Cortex of kidney (tissue), 1 donor: ENCODE results near the gene LRRC37A2.
"Not testable (repeated sequence)": the region's sequence is repeated elsewhere in the genome, so short reads cannot be mapped to it uniquely, and the experiment has no call there.

Experiments
- DNase-seq: peaks from one replicate; lab custom pipeline; 2025; lab: John Stamatoyannopoulos, UW

LRRC37A2 gene

GRCh38 chr17:46512168-46512567 lies at the start of gene LRRC37A2:
LRRC37A2 (plus strand) TSS chr17:46512468; CDS start chr17:46512713, 245 bp downstream.
- DNase-seq, result not testable (repeated sequence)

GRCh38 chr17:46467618-46468017 lies 44.6 kb upstream of the LRRC37A2 start:
- not testable (repeated sequence) for DNase-seq

- not testable (repeated sequence) for DNase-seq
These were observed 37.8 kb upstream of the LRRC37A2 start for GRCh38 chr17:46474489-46474888.

- not testable (repeated sequence) for DNase-seq
These were observed 36.7 kb upstream of the LRRC37A2 start for GRCh38 chr17:46475583-46475982.

GRCh38 chr17:46478823-46479222 lies 33.4 kb upstream of the LRRC37A2 start:
- not testable (repeated sequence) for DNase-seq

- DNase-seq, result not testable (repeated sequence)
These were observed 31.0 kb upstream of the LRRC37A2 start for GRCh38 chr17:46481310-46481709.

GRCh38 chr17:46492021-46492420 lies 20.2 kb upstream of the LRRC37A2 start:
- not testable (repeated sequence) for DNase-seq

- not testable (repeated sequence) for DNase-seq
These were observed 12.7 kb upstream of the LRRC37A2 start for GRCh38 chr17:46499437-46500139.

GRCh38 chr17:46505896-46506295 lies 6.4 kb upstream of the LRRC37A2 start:
- not testable (repeated sequence) for DNase-seq

GRCh38 chr17:46534716-46535115 lies 22.4 kb downstream of the LRRC37A2 start:
- not testable (repeated sequence) for DNase-seq

- not testable (repeated sequence) for DNase-seq
These were observed 36.3 kb downstream of the LRRC37A2 start for GRCh38 chr17:46548607-46549006.

GRCh38 chr17:46559155-46559554 lies 46.9 kb downstream of the LRRC37A2 start:
- DNase-seq, result not testable (repeated sequence)

GRCh38 chr17:46560048-46560447 lies 47.8 kb downstream of the LRRC37A2 start:
- not testable (repeated sequence) for DNase-seq

- DNase-seq, result not testable (repeated sequence)
These were observed 54.0 kb downstream of the LRRC37A2 start for GRCh38 chr17:46566284-46566683.

- DNase-seq, result not testable (repeated sequence)
These were observed 54.7 kb downstream of the LRRC37A2 start for GRCh38 chr17:46566980-46567379.

- DNase-seq, result not testable (repeated sequence)
These were observed 59.5 kb downstream of the LRRC37A2 start for GRCh38 chr17:46571796-46572195.

GRCh38 chr17:46579083-46580075 lies 67.1 kb downstream of the LRRC37A2 start, which contains the start of gene ARL17A:
ARL17A (minus strand) TSS chr17:46579691; CDS start chr17:46576322, 3,369 bp downstream.
- not testable (repeated sequence) for DNase-seq

GRCh38 chr17:46580082-46580481 lies 67.8 kb downstream of the LRRC37A2 start:
- not testable (repeated sequence) for DNase-seq

GRCh38 chr17:46585444-46585843 lies 73.2 kb downstream of the LRRC37A2 start:
- DNase-seq, result not testable (repeated sequence)

GRCh38 chr17:46590157-46591146 lies 78.2 kb downstream of the LRRC37A2 start, which contains the start of gene NSF:
NSF (plus strand) TSS chr17:46590669; CDS start chr17:46590776, 107 bp downstream.
- DNase-seq, result not testable (repeated sequence)

- DNase-seq, result not testable (repeated sequence)
These were observed 79.1 kb downstream of the LRRC37A2 start for GRCh38 chr17:46591332-46591731.
